GM23248 (cell line): ENCODE measurements around the gene TVP23A.

Source experiments
- EZH2 ChIP-seq: fragments of 200-600 bp; sonication (generic); IDR thresholded peaks from 2 replicates; pipeline ENCODE4 v1.6.1; 2018; ENCODE audit warnings: antibody characterized with exemption, mild to moderate bottlenecking; ENCODE audit not compliant: insufficient read depth, poor library complexity, severe bottlenecking
- EZH2phosphoT487 ChIP-seq: fragments of 200-600 bp; sonication (generic); IDR thresholded peaks from 2 replicates; pipeline ENCODE4 v1.6.1; 2018; ENCODE audit warnings: antibody characterized with exemption, moderate library complexity, mild to moderate bottlenecking, low read depth; ENCODE audit not compliant: insufficient read depth

DNA sequence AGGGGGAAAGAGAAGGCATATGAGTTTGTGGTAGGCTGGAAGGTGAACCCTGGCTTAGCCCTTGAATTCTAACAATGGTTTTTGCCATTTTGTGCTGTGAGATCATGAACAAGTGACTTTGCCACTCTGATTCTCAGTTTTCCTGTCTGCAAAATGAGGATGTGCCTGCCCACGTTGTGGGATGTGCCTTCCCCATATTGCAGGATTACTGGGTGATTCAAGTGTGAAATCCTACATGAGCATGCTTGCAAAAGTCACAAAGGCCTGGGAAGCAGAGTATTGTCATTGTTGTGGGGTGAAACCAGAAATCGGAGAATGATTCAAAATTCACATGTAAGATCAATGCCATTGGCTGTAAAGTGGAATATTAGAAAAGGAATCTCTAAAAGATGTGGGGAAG, 28.6 kb upstream of the TVP23A start:
- no peak for TF ChIP-seq EZH2
- no peak for TF ChIP-seq EZH2phosphoT487
